ENCODE measurements around the gene SEPTIN1. TPM values are rescaled to one million over a fixed set of nuclear protein-coding genes. Genes with fewer than 3 reads are reported as not detected.
"Not testable (repeated sequence)": the region's sequence is repeated elsewhere in the genome, so short reads cannot be mapped to it uniquely, and the experiment has no call there.

The SEPTIN1 gene
- total and polyA plus RNA-seq, 2 of the 13 experiments (the other 11 are each of a cell fraction or from before 2014, with no cell fraction given) = 0.18 to 0.67 TPM

DNA sequence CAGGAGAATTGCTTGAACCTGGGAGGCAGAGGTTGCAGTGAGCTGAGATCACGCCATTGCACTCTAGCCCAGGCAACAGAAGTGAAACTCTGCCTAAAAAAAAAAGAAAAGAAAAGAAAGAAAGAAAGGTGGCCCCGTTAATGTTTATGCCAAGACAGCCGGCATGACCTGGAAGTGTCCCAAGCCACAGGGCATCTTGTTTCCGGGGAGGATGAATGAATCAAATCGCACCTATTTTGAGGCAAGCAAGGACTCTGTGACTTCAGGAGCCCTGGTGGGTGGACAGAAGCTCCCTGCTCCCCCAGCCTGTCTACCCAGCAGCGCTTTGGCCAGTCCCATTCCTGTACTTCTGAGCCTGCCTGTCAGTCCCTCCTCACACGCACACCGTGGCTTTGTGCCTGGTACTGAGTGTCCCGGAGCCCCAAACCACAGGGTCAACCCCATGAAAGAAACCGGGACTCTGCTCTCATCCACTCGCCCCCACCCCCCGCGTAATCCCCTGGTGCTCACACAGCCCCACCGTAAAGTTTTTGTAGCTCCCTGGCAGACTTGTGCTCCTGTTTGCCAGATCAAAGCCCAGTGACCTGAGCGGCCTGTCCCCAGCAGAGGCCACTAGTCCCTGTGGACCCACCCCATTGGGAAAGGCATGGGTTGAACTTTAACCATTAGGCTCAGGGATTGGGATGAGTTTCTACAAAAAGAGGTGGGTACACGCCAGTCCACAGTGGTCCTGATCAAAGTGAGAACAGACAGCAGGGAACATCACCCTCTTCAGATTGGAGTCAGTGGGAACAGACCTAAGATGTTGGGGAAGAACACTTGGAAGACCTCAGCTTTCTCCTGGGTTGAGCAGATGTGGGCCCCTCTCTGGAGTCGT is 46.5 kb downstream of the SEPTIN1 start (continued):
- TF ChIP-seq ZNF10 (CRISPR knock-in tag; IDR thresholded peaks at IDR 0.05; ENCODE audit: borderline replicate concordance, low read depth) = no peak
- no peak for TF ChIP-seq WIZ (CRISPR knock-in tag; IDR thresholded peaks at IDR 0.05)
- TF ChIP-seq AHR (CRISPR knock-in tag; IDR thresholded peaks at IDR 0.05) = no peak
- TF ChIP-seq MAFG (CRISPR knock-in tag; IDR thresholded peaks at IDR 0.05) = no peak
- peak; percentile 94 for TF ChIP-seq POLR2AphosphoS5 (IDR thresholded peaks at IDR 0.05; ENCODE audit: low read depth, low read length)

DNA sequence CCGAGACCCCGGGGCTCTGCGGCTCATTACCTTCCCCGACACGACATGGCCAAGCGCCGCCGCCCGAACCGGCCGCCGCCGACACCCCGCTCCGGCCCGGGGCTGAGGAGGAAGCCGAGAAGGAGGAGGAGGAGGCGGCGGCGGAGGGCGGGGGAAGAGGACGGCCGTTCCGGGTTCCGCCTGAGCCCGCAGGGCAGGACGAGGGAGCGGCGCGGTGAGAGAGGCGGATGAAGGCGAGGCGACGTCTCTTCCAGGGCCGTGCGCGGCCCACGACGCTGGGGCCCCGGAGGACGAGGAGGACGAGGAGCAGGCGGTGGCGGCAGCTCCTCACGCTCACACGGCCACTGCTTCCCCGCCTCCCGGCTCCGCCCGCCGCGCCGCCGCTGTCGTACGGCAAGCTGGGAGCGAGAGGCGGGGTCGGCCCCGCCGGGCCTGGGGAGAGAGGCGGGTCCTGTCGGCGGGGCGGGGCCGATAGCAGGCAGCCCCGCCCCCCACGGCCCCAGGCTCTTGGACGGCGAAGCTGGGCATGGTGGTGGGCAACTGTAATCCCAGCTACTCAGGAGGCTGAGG is 47.2 kb downstream of the SEPTIN1 start:
- ChIA-PET CTCF (ENCODE audit: low intra/inter-chr PET ratio, low total read pairs) (interaction anchor here (1.2 kb wide), 1 partner anchor 17 kb away, joined by 3 read pairs; no protein-coding TSS in a partner anchor), POLR2A (interaction anchor here (0.6 to 3.2 kb wide), 19 partner anchors 9 to 590 kb away, joined by 3 to 33 read pairs (median 6); partner anchors contain the start of genes ALDOA, CD2BP2, DCTPP1 and TBC1D10B)
- FAIRE-seq; H4K20me1 ChIP-seq (ENCODE audit: insufficient read depth, low read length); BruUV-seq (replicated peaks); H3K36me3 ChIP-seq (replicated peaks in 1 of 2; ENCODE audit: control insufficient read depth in 1 of 2, insufficient read depth in 2 of 2, low read length in 2 of 2); H2AFZ ChIP-seq (ENCODE audit: low read length); H3K27me3 ChIP-seq (ENCODE audit: control insufficient read depth in 1 of 2, insufficient read depth in 2 of 2, low read length in 2 of 2); H3K9me3 ChIP-seq (ENCODE audit: low read length): not testable (repeated sequence)
- WGBS (ENCODE audit: low lambda C conversion rate) = under 1% methylated on average over 29 of the region's 70 CpGs
- peak; percentile 72 for ATAC-seq
- Histone ChIP-seq H3K27ac (ENCODE audit: extremely low read length, insufficient read depth, low read length) (peak overlapping the region; percentile 99), H3K4me3 (replicated peaks in 1 of 3; ENCODE audit: insufficient read depth in 1 of 3, low read depth in 2 of 3, low read length in 3 of 3) (peak overlapping the region; percentile 94 to 99 (median 95)), H3K4me1 (ENCODE audit: insufficient read depth, low read length) (peaks cover 44% of the 10 kb centered on the region), H3K9ac (ENCODE audit: insufficient read depth, low read depth, low read length) (peak overlapping the region; percentile 94), H3K4me2 (ENCODE audit: low read depth, low read length) (peak overlapping the region; percentile 100), H3K79me2 (ENCODE audit: insufficient read depth, low read length) (peaks cover 55% of the 10 kb centered on the region)
- DNase-seq (ENCODE audit: low spot score) = peak; percentile 75
- intact Hi-C loops (cut with micrococcal nuclease; ENCODE audit: unreplicated experiment) (loop anchor here (2.0 kb wide), 1 partner anchor 20 kb away; the partner anchor contains the start of gene CD2BP2), in situ Hi-C loops (cut with HindIII; ENCODE audit: extremely low pct_ligation_motif_present, low pct_unique_long_range_greater_than_20kb) (loop anchor here (25.0 kb wide), 1 partner anchor 748 kb away; no protein-coding TSS in a partner anchor)
- TF ChIP-seq ZNF768 (CRISPR knock-in tag; IDR thresholded peaks at IDR 0.05) (peak; percentile 26), ZNF263 (CRISPR knock-in tag; IDR thresholded peaks at IDR 0.05) (peak; percentile 86), ZNF883 (CRISPR knock-in tag; IDR thresholded peaks at IDR 0.05; ENCODE audit: not compliant biosample characterization) (peak; percentile 4), PHF8 (CRISPR knock-in tag; IDR thresholded peaks at IDR 0.05) (peak; percentile 71; the same call in 1 of the 2 replicates), HINFP (CRISPR knock-in tag; IDR thresholded peaks at IDR 0.05; ENCODE audit: low read depth) (0 out of 2 replicates have a peak, but pooled peaks have one; percentile 36), TBX2 (CRISPR knock-in tag; IDR thresholded peaks at IDR 0.05; ENCODE audit: borderline replicate concordance) (0 out of 2 replicates have a peak, but pooled peaks have one; percentile 9)
